ENCODE measurements around the gene C1orf159. TPM values are rescaled to one million over a fixed set of nuclear protein-coding genes. Genes with fewer than 3 reads are reported as not detected.

Gene C1orf159
- total RNA-seq, 2 donors from 2014 or later = 23.1 to 29.5 TPM

DNA sequence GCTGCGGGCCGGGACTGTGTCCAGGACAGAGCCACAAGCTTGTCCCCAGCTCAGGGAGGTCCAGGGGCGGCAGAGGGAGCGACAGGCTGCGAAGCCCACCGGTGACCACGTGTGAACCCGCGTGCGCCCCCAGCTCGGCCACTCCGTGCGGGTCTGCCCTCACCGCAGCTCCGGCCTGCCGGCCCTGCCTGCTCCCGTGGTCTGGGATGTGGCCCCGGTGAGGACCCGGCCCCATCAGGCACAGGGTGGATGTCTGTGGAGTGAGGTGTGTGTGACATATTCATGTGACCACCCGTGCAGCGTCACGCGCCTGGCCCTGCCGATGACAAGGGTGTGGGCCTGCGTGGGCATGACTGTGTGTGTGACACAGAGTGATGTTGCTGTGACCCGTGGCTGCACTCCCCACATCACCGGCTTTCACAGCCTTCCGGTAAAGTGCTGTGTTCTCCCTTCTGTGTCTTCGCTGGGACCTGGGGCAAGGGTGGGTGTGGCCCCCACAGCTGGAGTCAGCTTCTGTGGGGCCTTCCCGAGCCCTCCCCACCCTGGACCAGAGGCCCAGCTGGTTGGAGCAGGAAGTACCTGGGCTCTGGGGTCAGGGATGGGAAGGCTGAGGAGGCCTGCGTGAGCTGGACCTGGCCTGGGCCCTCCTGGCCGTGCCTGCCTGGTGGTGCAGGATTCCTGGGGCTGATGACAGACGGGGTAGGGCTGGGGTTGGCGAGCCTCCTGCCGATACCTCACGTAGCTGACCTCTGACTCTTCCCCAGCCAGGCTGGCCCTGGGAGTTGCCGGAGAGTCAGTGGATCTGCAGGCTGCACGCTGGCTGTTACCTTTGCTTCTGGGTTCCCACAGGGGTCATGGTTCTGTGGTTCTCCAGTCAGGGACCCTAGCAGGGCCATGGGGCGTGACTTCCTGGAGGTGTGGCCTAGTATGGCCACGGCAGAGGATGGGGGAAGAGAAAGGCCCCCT is 45.9 kb downstream of the C1orf159 start:
- peaks cover 49% of the 10 kb centered on the region for H3K27me3 Mint-ChIP-seq (ENCODE audit: insufficient read depth)
- no peak overlapping the region for H3K27ac ChIP-seq (ENCODE audit: low read depth, low read length)
- no peaks in the 10 kb centered on the region for H3K36me3 ChIP-seq (ENCODE audit: control insufficient read depth, insufficient read depth, low read length)
- no peak for DNase-seq
- H3K9me3 Mint-ChIP-seq = no peaks in the 10 kb centered on the region
- no peaks in the 10 kb centered on the region for H3K9me3 ChIP-seq (ENCODE audit: control insufficient read depth, low read length)
- H3K4me1 Mint-ChIP-seq = no peaks in the 10 kb centered on the region
- WGBS, 2 experiments (ENCODE audit: insufficient coverage in 1 of 2, insufficient read length in 1 of 2) = 69 to 73% methylated on average over 16 to 40 of the region's 40 CpGs
- H3K9ac ChIP-seq (ENCODE audit: extremely low read depth, low read length, poor library complexity, severe bottlenecking) = no peak overlapping the region
- peak overlapping the region; percentile 75 for H3K4me3 ChIP-seq (ENCODE audit: low read length)
- peak overlapping the region; percentile 26 for H3K4me3 Mint-ChIP-seq
- peaks cover 36% of the 10 kb centered on the region for H3K27me3 ChIP-seq (ENCODE audit: control insufficient read depth, insufficient read depth, low read length, poor library complexity, severe bottlenecking)
- TF ChIP-seq, protein P1, sequence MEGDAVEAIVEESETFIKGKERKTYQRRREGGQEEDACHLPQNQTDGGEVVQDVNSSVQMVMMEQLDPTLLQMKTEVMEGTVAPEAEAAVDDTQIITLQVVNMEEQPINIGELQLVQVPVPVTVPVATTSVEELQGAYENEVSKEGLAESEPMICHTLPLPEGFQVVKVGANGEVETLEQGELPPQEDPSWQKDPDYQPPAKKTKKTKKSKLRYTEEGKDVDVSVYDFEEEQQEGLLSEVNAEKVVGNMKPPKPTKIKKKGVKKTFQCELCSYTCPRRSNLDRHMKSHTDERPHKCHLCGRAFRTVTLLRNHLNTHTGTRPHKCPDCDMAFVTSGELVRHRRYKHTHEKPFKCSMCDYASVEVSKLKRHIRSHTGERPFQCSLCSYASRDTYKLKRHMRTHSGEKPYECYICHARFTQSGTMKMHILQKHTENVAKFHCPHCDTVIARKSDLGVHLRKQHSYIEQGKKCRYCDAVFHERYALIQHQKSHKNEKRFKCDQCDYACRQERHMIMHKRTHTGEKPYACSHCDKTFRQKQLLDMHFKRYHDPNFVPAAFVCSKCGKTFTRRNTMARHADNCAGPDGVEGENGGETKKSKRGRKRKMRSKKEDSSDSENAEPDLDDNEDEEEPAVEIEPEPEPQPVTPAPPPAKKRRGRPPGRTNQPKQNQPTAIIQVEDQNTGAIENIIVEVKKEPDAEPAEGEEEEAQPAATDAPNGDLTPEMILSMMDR (conservative IDR thresholded peaks at IDR 0.05) = no peak
- H3K27ac Mint-ChIP-seq = no peak overlapping the region
- H3K36me3 Mint-ChIP-seq (ENCODE audit: low read depth) = no peaks in the 10 kb centered on the region
- no peaks in the 10 kb centered on the region for H3K4me1 ChIP-seq (ENCODE audit: control insufficient read depth, insufficient read depth, low read length)

DNA sequence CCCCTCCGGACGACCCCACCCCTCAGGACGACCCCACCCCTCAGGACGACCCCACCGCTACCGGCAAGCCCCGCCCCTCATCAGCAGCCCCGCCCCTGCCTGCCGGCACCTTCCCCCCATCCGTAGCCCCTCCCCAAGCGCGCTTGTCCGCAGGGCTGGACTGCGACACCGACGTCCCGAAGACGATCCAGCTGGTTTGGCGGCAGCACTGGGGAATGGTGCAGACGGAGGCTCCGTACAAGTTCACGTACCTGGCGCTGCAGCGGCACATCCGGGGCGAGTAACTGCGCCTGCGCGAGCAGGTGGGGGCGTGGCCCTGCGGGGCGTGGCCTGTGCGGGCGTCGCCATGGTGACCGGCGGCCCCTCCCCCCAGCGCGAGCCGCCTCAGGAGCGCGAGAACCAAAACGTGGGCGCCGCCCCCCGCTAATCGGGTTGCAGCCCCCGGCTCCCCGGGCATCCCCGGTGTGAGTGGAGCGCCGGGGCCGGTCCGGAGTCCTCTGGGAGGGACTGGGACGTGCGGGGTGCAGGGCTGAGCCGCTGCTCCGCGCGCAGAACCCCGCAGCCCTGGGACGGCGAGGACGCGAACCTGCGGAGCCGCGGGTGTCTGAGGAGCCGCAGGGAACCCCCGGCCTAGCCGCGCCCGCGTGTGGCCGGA is 46.7 kb downstream of the C1orf159 start:
- H3K27me3 Mint-ChIP-seq (ENCODE audit: insufficient read depth) = peaks cover 47% of the 10 kb centered on the region
- 4% methylated on average over 72 of the region's 75 CpGs; no CpG with 5 or more reads in 1 of the 2 experiments for WGBS, 2 experiments (ENCODE audit: insufficient coverage in 1 of 2, insufficient read length in 1 of 2)
- H3K27ac Mint-ChIP-seq = no peak overlapping the region
- Histone ChIP-seq H3K27ac (ENCODE audit: low read depth, low read length) (no peak overlapping the region), H3K27me3 (ENCODE audit: control insufficient read depth, insufficient read depth, low read length, poor library complexity, severe bottlenecking) (peaks cover 39% of the 10 kb centered on the region), H3K36me3 (ENCODE audit: control insufficient read depth, insufficient read depth, low read length) (no peaks in the 10 kb centered on the region), H3K4me3 (ENCODE audit: low read length) (peak overlapping the region; percentile 75), H3K9me3 (ENCODE audit: control insufficient read depth, low read length) (no peaks in the 10 kb centered on the region), H3K4me1 (ENCODE audit: control insufficient read depth, insufficient read depth, low read length) (no peaks in the 10 kb centered on the region), H3K9ac (ENCODE audit: extremely low read depth, low read length, poor library complexity, severe bottlenecking) (no peak overlapping the region)
- H3K9me3 Mint-ChIP-seq = no peaks in the 10 kb centered on the region
- H3K36me3 Mint-ChIP-seq (ENCODE audit: low read depth) = no peaks in the 10 kb centered on the region
- peak; percentile 96 for DNase-seq
- no peaks in the 10 kb centered on the region for H3K4me1 Mint-ChIP-seq
- TF ChIP-seq, protein P1 (conservative IDR thresholded peaks at IDR 0.05) = no peak
- H3K4me3 Mint-ChIP-seq = peak overlapping the region; percentile 52

DNA sequence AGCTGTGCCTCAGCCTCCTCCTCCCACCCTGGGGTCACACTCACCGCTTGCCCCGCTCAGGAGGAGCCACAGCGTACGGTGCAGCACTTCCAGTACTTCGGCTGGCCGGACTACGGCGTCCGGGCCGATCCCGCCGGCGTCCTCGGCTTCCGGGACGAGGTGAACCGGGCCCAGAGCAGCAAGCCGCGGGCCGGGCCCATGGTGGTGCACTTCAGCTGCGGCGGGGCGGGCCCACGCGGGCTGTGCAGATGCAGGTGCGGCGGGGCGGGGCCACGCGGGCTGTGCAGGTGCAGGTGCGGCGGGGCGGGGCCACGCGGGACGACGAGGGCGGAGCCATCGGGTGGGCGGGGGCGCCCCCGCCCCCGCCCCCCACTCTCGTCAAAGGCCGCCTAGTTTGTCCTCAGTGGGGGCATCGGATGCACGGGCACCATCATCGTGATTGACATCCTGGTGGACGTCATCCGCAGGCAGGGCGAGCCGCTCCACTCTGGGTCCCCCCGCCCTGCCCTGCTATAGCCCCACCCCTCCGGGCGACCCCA is 47.3 kb downstream of the C1orf159 start:
- H3K9me3 Mint-ChIP-seq = no peaks in the 10 kb centered on the region
- 0 to 5% methylated on average over 1 to 53 of the region's 55 CpGs for WGBS, 2 experiments (ENCODE audit: insufficient coverage in 1 of 2, insufficient read length in 1 of 2)
- Histone ChIP-seq H3K27ac (ENCODE audit: low read depth, low read length) (no peak overlapping the region), H3K4me1 (ENCODE audit: control insufficient read depth, insufficient read depth, low read length) (no peaks in the 10 kb centered on the region), H3K9me3 (ENCODE audit: control insufficient read depth, low read length) (no peaks in the 10 kb centered on the region), H3K36me3 (ENCODE audit: control insufficient read depth, insufficient read depth, low read length) (no peaks in the 10 kb centered on the region), H3K27me3 (ENCODE audit: control insufficient read depth, insufficient read depth, low read length, poor library complexity, severe bottlenecking) (peaks cover 44% of the 10 kb centered on the region), H3K4me3 (ENCODE audit: low read length) (no peak overlapping the region), H3K9ac (ENCODE audit: extremely low read depth, low read length, poor library complexity, severe bottlenecking) (no peak overlapping the region)
- H3K27me3 Mint-ChIP-seq (ENCODE audit: insufficient read depth) = peaks cover 50% of the 10 kb centered on the region
- no peaks in the 10 kb centered on the region for H3K36me3 Mint-ChIP-seq (ENCODE audit: low read depth)
- H3K4me3 Mint-ChIP-seq = peak overlapping the region; percentile 52
- no peak overlapping the region for H3K27ac Mint-ChIP-seq
- TF ChIP-seq, protein P1 (conservative IDR thresholded peaks at IDR 0.05) = no peak
- DNase-seq = peak; percentile 84
- H3K4me1 Mint-ChIP-seq = no peaks in the 10 kb centered on the region
